Colonic mucosa (tissue), 4 donors: Measurements from ENCODE around the gene TMUB2. TPM values are rescaled to one million over a fixed set of nuclear protein-coding genes. Genes with fewer than 3 reads are reported as not detected.

Experiments used
- DNase-seq: peaks from one replicate; pipeline ENCODE4 v3.0.0-alpha.2; 2020
- H3K27ac ChIP-seq: fragments of 200-600 bp; one replicate; pipeline ENCODE4 v1.8.0; 2021
- H3K27me3 ChIP-seq: fragments of 200-600 bp; one replicate; pipeline ENCODE4 v1.8.0; 2021
- H3K36me3 ChIP-seq: fragments of 200-600 bp; one replicate; pipeline ENCODE4 v1.8.0; 2021
- H3K4me1 ChIP-seq: fragments of 200-600 bp; one replicate; pipeline ENCODE4 v1.8.0; 2021; ENCODE audit warnings: mild to moderate bottlenecking
- H3K4me3 ChIP-seq: fragments of 200-600 bp; one replicate; pipeline ENCODE4 v1.8.0; 2021
- H3K9ac ChIP-seq, 2 donors: one replicate each; pipeline ENCODE4 v1.7.0; 2013; ENCODE audit warnings: control low read depth in 2 of 2, low read depth in 2 of 2, low read length in 2 of 2
- H3K9me3 ChIP-seq: fragments of 200-600 bp; one replicate; pipeline ENCODE4 v1.8.0; 2021
- intact Hi-C: fragments of 100-400 bp; cut with DNase I; formaldehyde crosslinking; loops from one replicate; pipeline ENCODE4 v1.14.1; 2022
- total RNA-seq, 2 donors: library from RNA; stranded (reverse); fragmentation: NEBNext Ultra II Directional in 1 of 2; extraction: Animal tissue kit (Norgen Biotek cat#: 25700) in 1 of 2; gene quantifications; one replicate each; pipeline ENCODE4 v1.2.1, GENCODE V29; 2021
- TF ChIP-seq, protein P1 (sequence below): fragments of 200-600 bp; IDR thresholded peaks from one replicate; pipeline ENCODE4 v1.8.0; 2022; ENCODE audit warnings: antibody characterized with exemption, mild to moderate bottlenecking
- donor health status: healthy.
- donor health status: DM: no; HTN: no; CAD: no.
- donor health status: DM: no; HTN: no; CAD: no.

TMUB2 gene
- total RNA-seq, 2 donors from 2014 or later = 37.0 to 44.5 TPM

DNA sequence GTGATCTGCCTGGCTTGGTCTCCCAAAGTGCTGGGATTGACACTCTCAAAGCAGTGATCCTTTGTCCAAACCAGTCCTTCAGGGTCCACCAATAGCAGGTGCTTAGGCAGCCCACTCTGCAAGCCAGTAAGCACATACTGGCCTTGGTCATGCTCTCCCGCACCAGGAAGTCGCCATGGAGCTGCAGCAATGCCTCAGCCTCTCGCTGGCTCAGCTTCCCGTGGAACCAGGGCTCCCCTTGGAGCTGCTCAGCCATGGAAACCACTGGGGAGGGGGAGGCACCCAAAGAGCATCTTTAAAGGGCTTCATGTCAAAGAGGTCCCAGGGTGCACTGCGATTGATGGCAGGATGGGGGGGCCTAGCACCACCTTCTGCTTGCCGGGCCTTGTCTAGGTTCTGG, 42.3 kb downstream of the TMUB2 start:
- no peak for DNase-seq
- no peak overlapping the region for H3K27ac ChIP-seq
- no peaks in the 10 kb centered on the region for H3K9me3 ChIP-seq
- no peak overlapping the region for H3K4me3 ChIP-seq
- H3K4me1 ChIP-seq = no peaks in the 10 kb centered on the region
- H3K27me3 ChIP-seq = no peaks in the 10 kb centered on the region
- H3K36me3 ChIP-seq = no peaks in the 10 kb centered on the region
- intact Hi-C loops = no loop called here
- TF ChIP-seq, protein P1, sequence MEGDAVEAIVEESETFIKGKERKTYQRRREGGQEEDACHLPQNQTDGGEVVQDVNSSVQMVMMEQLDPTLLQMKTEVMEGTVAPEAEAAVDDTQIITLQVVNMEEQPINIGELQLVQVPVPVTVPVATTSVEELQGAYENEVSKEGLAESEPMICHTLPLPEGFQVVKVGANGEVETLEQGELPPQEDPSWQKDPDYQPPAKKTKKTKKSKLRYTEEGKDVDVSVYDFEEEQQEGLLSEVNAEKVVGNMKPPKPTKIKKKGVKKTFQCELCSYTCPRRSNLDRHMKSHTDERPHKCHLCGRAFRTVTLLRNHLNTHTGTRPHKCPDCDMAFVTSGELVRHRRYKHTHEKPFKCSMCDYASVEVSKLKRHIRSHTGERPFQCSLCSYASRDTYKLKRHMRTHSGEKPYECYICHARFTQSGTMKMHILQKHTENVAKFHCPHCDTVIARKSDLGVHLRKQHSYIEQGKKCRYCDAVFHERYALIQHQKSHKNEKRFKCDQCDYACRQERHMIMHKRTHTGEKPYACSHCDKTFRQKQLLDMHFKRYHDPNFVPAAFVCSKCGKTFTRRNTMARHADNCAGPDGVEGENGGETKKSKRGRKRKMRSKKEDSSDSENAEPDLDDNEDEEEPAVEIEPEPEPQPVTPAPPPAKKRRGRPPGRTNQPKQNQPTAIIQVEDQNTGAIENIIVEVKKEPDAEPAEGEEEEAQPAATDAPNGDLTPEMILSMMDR = no peak
- H3K9ac ChIP-seq = no peak overlapping the region

GRCh38 chr17:44230140-44230539, 43.4 kb downstream of the TMUB2 start:
- H3K9ac ChIP-seq = no peak overlapping the region
- H3K4me3 ChIP-seq = no peak overlapping the region
- no peak overlapping the region for H3K27ac ChIP-seq
- intact Hi-C loops = no loop called here
- no peaks in the 10 kb centered on the region for H3K27me3 ChIP-seq
- DNase-seq = no peak
- no peaks in the 10 kb centered on the region for H3K9me3 ChIP-seq
- H3K36me3 ChIP-seq = no peaks in the 10 kb centered on the region
- TF ChIP-seq, protein P1 = no peak
- H3K4me1 ChIP-seq = no peaks in the 10 kb centered on the region

DNA sequence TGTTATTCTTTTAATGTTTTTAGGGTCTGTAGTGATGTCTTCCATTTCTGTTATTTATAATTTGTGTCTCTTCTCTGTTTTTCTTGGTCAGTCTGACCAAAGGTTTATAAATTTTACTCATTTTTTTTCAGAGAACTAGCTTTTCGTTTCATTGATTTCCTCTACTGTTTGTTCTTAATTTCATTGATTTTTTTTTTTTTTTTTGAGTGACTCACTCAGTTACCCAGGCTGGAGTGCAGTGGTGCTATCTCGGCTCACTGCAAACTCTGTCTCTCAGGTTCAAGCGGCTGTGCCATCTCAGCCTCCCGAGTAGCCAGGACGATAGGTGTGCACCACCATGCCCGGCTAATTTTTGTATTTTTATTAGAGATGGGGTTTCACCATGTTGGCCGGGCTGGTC, 45.3 kb downstream of the TMUB2 start:
- Histone ChIP-seq H3K27ac (no peak overlapping the region), H3K27me3 (no peaks in the 10 kb centered on the region), H3K36me3 (no peaks in the 10 kb centered on the region), H3K9me3 (no peaks in the 10 kb centered on the region), H3K4me1 (no peaks in the 10 kb centered on the region), H3K9ac (no peak overlapping the region), H3K4me3 (no peak overlapping the region)
- DNase-seq = no peak
- intact Hi-C loops = no loop called here
- TF ChIP-seq, protein P1 = no peak

DNA sequence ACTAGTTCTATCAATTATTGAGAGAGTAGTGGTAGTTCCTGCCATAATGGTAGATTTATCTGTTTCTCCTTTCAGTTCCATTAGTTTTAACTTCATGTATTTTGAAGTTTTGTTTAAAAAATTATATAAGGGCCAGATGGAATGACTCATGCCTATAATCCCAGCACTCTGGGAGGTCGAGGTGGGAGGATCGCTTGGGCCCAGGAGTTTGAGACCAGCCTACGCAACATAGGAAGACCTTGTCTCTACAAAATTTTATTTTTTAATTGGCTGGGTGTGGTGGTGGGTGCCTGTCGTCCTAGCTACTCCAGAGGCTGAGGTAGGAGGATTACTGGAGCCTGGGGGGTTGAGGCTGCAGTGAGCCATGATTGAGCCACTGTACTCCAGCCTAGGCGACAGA, 46.8 kb downstream of the TMUB2 start:
- H3K36me3 ChIP-seq = no peaks in the 10 kb centered on the region
- DNase-seq = no peak
- no peaks in the 10 kb centered on the region for H3K27me3 ChIP-seq
- no peak overlapping the region for H3K27ac ChIP-seq
- intact Hi-C loops = no loop called here
- no peak overlapping the region for H3K4me3 ChIP-seq
- H3K4me1 ChIP-seq = no peaks in the 10 kb centered on the region
- no peak overlapping the region for H3K9ac ChIP-seq
- TF ChIP-seq, protein P1 = no peak
- no peaks in the 10 kb centered on the region for H3K9me3 ChIP-seq

- no peak for DNase-seq
- H3K4me3 ChIP-seq = no peak overlapping the region
- TF ChIP-seq, protein P1 = no peak
- intact Hi-C loops = no loop called here
- H3K9me3 ChIP-seq = no peaks in the 10 kb centered on the region
- H3K4me1 ChIP-seq = no peaks in the 10 kb centered on the region
- no peak overlapping the region for H3K27ac ChIP-seq
- H3K36me3 ChIP-seq = no peaks in the 10 kb centered on the region
- no peaks in the 10 kb centered on the region for H3K27me3 ChIP-seq
- no peak overlapping the region for H3K9ac ChIP-seq
These were observed 48.8 kb downstream of the TMUB2 start for GRCh38 chr17:44235583-44235936.
